ACHN (cell line): ENCODE measurements around the gene CELF4.

Source experiments
- DNase-seq: peaks from one replicate; pipeline ENCODE4 v3.0.0-alpha.2; 2015
- in situ Hi-C: cut with HindIII; loops from 2 replicates; pipeline ENCODE4 v1.10.0; 2017; ENCODE audit warnings: low sequenced_read_pairs, low pct_ligation_motif_present, low pct_unique_long_range_greater_than_20kb

CELF4 gene

GRCh38 chr18:37276111-37276890 is 289.3 kb downstream of the CELF4 start:
- in situ Hi-C loops: no loop called here
- DNase-seq: no peak

DNA sequence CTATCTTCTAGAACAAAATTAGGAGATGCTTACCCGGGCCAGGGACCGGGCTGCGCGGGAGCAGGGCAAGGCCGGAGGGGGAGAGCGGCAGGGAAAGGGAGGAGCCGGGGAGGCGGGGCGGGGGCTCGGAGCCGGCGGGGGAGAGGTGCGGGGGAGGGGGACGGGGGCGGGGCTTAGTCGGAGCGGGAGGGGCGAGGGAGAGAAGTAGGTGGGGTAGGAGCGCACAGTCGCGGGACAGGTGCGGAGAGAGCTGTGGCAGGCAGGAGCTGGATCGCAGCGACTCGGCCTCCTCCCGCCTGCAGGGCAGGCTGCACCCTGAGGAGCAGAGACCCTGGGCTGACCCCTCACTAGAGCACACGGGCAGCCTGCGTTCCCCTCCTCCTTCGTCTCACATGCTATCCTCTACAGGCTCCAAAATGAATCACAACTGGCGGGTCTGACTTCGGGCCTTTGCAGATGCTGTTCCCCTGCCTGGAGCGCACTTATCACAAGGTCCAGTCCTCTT is 290.3 kb downstream of the CELF4 start:
- no peak for DNase-seq
- in situ Hi-C loops: no loop called here

- no peak for DNase-seq
- in situ Hi-C loops: no loop called here
These were observed 291.0 kb downstream of the CELF4 start for GRCh38 chr18:37274309-37275236.

DNA sequence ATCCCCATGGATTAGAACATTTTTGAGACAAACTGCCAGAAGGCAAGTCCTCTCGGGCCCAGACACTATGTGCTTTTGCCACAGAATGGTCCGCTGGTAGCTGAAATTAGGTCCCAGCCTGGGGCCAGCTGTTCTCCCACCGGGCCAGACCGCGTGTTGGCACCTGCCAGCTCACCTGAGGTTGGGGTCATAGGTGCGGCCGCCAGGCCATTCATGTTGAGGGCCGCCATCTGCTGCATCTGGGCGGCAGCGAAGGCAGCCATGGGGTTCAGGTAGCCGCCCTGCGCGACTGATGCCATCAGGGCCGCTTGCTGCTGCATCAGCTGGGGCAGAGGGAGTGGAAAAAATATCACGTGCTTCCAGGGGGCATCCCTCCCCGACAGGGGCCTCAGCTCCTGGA is 292.8 kb downstream of the CELF4 start:
- no peak for DNase-seq
- in situ Hi-C loops: no loop called here

GRCh38 chr18:37272226-37272625 is 293.4 kb downstream of the CELF4 start:
- no peak for DNase-seq
- in situ Hi-C loops: no loop called here

GRCh38 chr18:37270666-37271052 is 294.9 kb downstream of the CELF4 start:
- DNase-seq: no peak
- in situ Hi-C loops: no loop called here

DNA sequence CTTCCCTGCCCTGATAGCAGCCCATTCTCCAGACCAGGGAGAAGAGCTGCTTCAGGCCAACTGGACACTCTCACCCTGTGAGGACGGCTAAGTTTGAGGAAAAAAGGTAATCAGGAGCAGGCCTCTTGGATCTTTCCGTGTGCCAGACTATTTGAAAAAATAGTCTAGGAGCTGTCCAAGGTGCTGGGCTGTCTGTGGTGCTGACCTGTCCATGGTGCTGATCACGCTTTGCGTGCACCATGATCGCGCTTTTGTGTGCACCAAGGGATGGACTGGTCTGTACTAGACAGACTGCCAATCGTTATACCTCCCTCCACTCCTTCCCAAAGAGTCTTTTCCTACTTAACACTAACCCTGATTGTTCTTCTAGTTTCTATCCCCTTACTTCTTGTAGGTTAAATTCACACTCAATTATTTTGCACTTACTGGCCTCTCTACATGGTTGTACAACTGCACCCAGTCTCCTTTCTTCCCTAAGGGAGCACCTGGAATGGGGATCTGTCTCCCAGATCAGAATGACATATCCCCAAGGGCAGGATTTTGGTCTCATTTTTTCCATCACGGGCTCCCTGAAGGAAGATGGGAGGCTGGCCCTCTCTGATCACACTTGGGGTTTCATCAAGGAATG is 295.4 kb downstream of the CELF4 start:
- in situ Hi-C loops: no loop called here
- peak; percentile 53 for DNase-seq

- peak; percentile 4 for DNase-seq
- in situ Hi-C loops: no loop called here
These were observed 299.3 kb downstream of the CELF4 start for GRCh38 chr18:37266290-37266689.

DNA sequence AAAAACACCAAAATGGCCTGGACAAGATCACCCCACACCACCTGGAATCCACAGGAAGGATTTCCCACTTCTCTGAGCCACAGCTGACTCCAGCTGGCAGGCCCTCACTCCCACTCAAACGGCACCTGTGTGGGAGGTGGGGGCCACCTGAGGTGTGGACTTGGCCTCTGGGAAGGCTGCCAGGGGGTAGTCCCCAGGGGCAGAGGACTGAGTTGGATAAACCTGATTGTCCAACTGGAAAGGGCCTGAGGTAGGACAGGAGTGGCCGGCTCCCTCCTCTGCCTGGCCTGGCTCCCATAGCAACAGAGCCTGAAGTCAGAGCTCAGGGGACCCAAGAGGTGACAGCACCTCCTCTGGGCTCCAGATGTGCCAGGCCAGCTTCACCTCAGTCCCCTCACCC is 300.2 kb downstream of the CELF4 start:
- in situ Hi-C loops: no loop called here

GRCh38 chr18:37264956-37265355 is 300.6 kb downstream of the CELF4 start:
- in situ Hi-C loops: no loop called here
- DNase-seq: no peak

More for the DNA sequence above, 300.2 kb downstream of the CELF4 start:
- DNase-seq: no peak

DNA sequence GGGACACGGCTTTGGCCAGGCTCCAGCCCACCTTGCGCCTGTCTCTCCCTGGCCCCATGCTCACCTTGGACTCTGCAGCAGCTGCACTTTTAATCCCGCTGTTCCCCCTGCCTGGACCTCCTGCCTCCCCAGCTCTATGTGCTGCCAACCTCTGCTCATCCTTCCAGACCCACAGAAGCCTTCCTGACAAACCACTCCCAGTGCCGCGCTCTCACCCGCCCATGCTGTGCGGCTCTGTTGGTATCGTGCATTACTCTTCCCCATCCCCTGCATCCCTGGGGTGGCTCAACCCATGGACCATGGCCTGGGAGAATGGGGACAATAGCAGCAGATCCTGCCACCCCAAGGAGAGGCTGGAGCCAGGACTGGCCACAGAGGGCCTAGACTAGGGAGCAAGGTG is 303.6 kb downstream of the CELF4 start:
- in situ Hi-C loops: no loop called here
- no peak for DNase-seq

DNA sequence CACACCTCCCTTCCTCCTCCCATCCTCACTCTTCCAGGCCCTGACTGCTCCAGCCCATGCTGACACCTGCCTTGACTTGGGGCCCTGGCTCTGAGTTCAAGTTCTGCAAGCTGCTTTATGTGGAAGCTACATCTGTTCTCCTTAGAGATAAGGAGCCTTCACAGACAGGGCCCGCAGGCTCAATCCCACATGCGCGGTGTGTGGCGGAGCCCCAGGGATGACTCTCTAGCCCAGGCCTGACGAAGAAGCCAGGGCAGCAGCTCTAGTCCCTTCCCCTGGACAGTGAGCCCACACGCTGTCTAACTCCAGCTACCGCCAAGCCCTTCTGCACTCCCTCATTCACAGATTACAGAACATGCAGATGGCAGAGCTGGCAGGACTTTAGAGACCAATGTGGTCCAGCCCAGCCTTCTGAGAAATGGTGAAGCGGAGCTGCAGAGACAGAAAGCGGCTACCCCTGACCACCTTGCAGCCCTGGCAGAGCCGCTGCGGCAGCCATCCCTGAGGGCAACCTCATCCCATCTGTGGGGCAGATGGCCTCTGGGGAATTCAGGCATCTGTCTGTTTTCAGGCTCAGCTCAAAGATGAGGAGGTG is 304.3 kb downstream of the CELF4 start:
- DNase-seq: no peak
- in situ Hi-C loops: no loop called here

GRCh38 chr18:37260367-37261093 is 305.1 kb downstream of the CELF4 start:
- in situ Hi-C loops: no loop called here

GRCh38 chr18:37259711-37260110 is 305.9 kb downstream of the CELF4 start:
- in situ Hi-C loops: no loop called here
- DNase-seq: no peak

More at GRCh38 chr18:37260367-37261093, 305.1 kb downstream of the CELF4 start:
- DNase-seq: no peak

DNA sequence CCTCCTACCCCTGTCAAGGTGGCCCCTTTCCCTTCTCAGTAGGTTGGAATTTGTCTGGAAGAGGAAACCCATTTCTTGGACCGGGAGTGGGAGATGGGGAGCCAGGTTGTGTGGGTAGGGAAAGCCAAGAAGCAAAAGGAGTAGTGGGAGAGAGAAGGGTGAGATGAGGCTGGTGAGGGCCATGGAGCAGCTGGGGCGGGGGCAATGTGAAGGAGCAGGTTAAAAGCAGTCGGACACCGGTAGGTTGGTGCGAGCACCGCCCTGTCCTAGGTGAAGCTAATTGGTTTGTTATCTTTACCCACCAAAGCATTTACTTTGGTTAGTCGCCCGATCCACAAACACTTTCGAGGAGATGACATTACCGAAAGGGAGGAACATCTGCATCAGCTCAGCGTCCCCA is 306.8 kb downstream of the CELF4 start:
- no peak for DNase-seq
- in situ Hi-C loops: no loop called here

- no peak for DNase-seq
- in situ Hi-C loops: no loop called here
These were observed 307.5 kb downstream of the CELF4 start for GRCh38 chr18:37258131-37258530.

DNA sequence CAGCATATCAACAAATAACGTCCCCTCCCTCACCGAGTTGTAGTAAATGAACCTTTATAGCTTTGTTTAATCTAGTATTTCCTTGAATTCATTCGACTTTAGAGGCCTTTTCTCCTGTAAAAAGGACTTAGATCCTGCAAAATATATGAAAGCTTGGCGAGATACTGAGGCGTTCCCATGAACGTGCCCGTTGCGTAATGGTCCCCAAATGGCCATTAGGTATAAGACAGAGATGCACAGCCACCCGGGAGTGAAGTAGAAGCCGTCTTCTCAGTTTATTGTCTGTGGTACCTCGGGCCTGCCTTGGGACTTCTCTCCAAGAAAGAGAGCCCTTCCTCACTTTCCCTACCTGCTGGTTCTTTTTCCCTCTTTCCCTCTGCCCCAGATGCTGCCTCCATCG is 310.6 kb downstream of the CELF4 start:
- in situ Hi-C loops: no loop called here
- DNase-seq: no peak

DNA sequence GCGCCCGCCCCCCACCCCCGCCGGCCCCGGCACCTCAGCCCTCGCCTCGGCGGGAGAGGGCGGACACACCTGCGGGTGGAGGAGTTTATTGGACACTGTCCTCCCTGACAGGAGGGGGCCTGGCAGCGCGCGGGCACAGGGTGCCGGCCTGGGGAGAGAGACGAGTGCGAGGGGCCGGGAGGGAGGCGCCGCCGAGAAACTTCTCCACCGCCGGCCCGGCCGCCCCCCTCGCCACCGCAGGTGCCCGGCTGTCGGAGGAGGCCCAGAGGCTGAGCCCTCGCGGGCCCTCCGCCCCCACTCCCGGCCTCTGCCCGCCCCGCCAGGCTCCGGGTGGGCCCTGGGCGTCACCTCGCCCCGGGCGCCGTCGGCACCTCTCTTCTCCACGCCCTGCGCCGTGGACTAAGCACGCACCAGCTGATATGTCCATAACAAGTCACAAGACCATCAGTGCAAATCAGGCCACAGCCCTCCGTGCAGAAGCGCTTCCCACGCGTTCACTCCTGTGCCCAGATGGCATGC is 311.3 kb downstream of the CELF4 start:
- DNase-seq: no peak
- in situ Hi-C loops: no loop called here
